GM19397 (cell line): ENCODE results near the gene VSNL1.

Source experiments
- ATAC-seq: cut with Tn5 transposase; IDR thresholded peaks from one replicate; pipeline ENCODE4 v1.9.1; 2021; ENCODE audit warnings: mild to moderate bottlenecking, moderate library complexity; ENCODE audit not compliant: unreplicated experiment

VSNL1 gene

DNA sequence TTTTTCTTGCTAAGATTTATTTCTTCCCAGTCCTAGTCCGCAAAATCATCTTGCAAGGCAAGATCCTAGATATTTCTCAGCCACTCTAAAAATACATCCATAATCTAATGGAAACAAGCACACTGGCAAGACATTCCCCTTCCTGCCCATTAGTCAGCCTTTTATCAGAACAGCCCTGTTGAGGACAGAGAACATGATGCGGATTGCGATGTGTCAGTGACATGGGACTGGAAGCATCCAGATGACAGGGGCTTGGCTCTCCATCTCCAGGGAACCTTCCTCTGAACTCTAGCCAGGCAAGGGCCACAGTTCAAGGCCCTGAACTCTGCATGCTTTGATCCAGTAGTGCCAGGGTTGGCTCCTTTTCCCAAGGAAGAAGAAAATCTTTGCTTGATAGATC lies 70.0 kb downstream of the VSNL1 start:
- no peak for ATAC-seq

DNA sequence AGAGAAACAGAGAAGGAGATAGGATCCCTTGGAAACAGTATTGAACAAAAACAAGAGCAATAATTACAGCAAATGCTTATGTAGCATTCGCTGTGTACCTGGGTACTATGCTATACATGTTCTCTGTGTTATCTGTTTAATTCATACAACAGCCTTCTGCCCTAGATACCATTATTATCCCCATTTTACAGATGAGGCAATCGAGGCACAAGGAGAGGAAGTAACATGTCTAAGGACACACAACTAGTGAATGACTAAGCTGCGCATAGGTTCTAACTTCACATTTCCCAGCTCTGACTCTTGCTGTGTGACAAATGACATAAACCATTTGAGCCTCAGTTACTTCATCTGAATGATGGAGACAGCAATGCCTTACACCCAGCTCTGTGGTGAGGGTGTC lies 70.5 kb downstream of the VSNL1 start:
- no peak for ATAC-seq

DNA sequence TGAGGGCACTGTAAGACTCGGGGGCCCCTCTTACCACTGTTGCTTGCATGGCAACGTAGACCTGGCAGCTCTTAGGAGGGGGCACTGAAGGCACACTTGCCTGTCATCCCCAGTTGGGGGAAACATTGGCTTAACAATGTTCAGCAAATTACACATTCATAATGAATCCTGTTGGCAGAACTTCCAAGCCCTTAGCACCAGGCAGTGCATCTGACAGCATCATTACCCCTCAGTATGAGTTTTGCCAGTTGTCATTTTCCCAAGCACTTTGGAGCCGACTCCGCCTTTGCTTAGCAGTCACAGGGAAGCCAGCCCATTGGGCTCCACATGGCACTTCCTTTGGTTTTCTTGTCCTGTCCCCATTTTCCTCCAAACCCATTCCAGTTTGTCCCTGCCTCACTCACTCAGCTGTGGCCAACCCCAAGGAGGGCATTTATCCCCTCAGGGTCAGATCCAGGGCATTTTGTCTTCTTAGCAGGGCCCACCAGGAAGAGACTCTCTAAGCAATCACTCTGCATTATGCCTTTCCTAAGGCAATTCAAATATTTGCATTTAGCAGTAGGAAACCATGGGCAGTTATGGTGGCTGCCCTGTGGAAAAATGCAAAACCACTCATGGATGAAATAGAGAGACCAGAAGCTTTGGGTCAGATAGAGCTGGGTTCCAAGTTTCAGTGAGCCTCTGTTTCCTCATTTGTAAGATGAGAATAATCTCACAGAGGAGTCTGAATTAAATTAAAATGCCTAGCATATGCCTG lies 73.9 kb downstream of the VSNL1 start:
- no peak for ATAC-seq

DNA sequence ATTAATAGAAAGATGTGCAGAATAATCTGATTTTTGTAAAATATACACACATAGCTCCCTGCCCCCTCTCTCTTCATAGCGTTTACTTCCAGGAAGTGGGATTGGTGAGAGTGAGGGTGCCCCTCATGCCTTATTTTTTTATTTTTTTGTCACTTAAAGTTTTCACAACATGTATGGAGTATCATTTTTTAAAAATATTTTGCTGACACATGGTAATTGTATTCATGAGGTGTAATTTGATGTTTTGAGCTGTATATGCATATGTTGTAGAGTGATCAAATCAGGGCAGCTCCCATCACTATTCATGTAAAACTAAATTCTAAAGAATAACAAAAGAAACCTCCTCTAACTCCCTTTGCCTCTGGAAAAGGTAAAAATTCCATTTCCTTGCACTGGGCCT lies 74.7 kb downstream of the VSNL1 start:
- no peak for ATAC-seq

DNA sequence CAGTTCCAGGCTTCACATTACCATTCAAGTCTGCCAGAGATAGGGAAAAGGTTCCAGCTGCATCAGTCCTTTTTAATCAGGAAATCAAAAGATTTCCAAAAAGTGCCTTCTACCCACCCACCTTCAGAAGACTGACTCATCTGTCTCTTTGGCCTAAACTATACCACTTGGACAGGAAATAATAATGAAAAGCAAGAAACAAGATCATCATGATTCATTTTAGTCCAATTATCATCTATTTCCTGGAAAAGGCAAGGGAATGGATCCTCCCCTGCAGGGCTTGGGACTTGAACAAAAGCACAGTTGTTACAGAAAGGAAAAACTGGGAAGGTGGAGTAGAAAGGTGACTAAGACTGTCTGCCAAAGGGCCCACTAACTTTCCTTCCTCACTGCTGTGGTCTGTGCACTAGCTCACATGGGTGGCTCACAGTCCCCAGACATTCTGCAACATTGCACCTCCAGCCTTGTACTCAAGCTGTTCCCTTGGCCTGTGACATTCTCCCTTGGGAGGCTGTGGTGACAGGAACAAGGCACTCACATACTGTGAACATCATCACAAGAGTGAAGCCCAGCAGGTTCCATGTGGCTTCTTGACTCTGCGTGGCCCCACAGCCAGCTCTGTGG lies 75.3 kb downstream of the VSNL1 start:
- ATAC-seq = no peak

DNA sequence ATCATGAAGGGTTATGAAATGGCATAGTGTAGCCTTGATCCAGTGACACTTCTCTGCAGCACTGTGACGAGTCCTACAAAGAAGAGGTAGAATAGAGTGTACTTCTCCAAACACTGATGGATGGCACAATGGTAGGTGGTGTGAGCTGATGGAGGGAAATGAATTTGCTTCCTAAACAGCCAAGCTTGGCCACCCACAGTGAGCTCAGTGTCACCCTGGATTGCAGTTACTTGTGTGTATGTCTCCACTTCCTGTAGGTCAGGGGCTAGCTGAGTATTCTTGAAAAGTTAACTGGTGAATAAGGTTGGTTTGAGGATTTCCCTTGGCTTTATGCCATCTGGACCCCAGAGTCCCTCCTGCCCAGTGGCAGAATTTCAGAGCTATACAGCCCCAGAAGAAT lies 75.9 kb downstream of the VSNL1 start:
- ATAC-seq = no peak

DNA sequence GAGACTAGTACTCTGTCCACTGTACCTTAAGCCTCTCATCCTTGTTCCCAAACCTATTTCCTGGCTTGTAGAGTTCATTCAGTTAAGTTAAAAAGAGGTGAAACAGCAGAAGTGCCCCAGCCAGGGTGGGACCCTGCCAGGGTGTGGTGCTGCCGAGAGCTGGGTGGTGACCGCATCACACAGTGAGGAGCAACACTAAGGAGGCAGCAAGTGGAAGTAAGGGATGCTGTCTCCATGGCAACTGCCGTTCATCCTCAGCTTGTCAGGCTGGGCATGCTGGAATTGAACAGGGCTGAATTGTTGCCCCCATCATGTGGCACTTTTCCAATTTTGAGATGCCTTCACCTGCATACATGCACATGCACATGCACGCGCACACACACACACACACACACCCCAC lies 77.0 kb downstream of the VSNL1 start:
- ATAC-seq = no peak

DNA sequence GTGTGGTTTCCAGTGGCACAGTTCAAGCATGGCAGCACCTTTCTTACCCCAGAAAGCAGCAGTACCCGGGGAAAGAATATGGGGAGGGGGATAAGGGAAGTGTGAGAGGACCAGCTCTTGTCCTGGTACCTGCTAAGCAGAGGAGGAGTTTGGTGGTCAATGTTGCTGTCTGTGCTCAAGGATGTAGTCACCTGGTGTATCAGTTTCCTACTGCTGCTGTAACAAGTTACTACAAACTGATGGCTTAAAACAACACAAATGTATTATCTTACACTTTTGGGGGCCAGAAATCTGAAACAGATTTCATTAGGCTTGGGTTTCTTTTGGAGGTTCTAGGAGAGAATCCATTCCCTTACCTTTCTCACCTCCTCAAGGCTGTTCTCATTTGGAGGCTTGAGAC lies 77.5 kb downstream of the VSNL1 start:
- ATAC-seq = no peak

DNA sequence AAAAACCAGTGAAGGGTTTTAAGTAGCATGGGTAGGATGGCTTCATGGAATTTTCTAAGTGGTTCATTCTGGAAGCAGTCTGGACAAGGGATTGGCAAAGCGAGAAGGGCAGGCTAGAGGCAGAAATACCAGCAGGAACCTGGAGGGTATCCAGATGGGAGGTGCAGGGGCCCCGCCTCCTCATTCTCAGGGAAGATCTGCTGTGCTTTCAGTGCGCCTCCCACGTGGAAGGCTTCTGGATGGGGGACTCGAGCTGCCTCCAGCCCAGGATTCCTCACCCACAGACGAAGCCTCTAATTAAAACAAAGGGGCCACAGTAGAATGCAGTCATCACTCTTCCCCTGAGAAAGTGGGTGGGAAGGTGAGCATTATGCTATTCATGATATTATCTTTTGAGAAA lies 79.8 kb downstream of the VSNL1 start:
- no peak for ATAC-seq

DNA sequence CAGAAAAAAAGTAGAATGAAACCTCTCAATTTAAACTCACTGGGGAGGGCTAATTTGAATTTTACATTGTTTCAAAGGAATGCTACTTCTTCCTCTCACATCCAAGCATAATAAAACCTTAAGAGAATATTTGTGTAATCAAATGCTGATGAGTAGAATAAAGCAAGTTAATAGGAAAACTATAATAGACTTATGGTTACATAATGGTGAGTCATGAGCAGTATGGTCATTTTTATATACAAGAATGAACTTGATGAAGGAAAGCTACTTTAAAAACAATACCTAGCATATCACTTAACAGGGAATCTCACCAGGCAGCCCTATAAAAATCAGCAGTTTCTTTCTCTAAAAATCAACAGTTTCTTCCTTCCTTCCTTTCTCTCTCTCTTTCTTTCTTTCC lies 80.3 kb downstream of the VSNL1 start:
- no peak for ATAC-seq

DNA sequence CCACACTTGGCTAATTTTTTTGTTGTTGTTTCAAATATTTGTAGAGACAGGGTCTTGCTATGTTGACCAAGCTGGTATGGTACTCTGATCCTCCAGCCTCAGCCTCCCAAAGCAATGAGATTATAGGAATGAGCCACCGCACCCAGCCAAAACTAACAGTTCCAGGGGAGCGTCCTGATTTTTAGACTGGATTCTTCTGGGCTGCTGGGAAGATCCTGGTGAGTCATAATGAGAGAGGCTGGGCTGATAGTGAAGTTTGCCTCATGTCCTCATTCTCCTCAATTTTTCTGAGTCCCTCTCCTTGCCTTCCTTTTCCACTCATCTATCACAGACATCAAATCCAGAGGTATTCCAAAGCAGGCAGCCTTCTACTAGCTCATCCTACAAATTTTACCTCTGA lies 81.3 kb downstream of the VSNL1 start:
- no peak for ATAC-seq

DNA sequence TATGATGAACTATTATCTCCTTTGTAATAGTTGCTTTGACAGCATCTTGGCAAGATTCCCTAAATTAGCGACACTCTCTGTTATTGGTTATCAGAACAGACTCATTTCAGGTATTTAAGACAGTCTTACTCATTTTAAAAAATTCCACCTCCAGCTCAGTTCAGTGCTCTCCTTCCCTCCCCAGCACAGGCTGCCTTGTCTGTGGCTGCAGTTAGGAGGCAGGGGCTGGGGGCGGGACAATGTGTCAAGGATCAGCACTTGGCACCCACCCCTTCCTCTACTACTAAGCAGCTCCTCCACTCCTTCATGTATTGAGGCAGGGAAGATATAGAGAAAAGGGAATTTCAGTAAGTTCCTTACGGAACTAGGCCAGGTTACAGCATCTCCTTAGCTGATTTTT lies 85.0 kb downstream of the VSNL1 start:
- ATAC-seq = no peak

DNA sequence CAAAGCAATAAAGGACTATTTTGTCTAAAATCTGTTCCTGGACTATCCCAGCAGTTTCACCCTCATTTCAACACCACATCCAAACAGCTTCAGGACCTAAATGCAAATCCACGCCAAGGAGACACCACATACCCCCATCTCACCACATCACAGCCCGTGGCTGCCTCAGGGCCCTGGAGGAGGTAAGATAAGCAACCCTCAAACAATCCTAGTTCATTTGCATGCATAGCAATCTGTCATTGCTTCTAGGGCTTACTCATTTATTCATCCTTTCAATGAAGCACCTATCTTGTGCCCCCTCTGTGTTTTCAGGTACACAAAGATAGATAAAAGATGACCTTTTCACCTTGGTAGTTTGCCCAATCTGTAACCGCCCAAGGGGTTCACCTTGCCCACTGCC lies 86.5 kb downstream of the VSNL1 start:
- ATAC-seq = no peak

DNA sequence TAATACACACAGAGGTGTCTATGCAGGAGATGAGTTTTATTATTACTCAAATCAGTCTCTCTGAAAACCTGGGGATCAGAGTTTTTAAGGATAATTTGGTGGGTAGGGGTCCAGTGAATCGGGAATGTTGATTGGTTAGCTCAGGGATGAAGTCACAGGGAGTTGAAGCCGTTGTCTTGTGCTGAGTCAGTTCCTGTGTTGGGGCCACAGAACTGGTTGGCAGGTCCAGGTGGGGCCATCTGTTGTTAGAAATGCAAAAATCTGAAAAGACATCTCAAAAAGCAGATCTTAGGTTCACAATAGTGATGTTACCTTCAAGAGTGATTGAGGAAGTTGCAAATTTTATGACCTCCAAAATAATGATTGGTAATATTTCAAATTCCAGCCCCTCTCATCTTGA lies 86.9 kb downstream of the VSNL1 start:
- no peak for ATAC-seq

DNA sequence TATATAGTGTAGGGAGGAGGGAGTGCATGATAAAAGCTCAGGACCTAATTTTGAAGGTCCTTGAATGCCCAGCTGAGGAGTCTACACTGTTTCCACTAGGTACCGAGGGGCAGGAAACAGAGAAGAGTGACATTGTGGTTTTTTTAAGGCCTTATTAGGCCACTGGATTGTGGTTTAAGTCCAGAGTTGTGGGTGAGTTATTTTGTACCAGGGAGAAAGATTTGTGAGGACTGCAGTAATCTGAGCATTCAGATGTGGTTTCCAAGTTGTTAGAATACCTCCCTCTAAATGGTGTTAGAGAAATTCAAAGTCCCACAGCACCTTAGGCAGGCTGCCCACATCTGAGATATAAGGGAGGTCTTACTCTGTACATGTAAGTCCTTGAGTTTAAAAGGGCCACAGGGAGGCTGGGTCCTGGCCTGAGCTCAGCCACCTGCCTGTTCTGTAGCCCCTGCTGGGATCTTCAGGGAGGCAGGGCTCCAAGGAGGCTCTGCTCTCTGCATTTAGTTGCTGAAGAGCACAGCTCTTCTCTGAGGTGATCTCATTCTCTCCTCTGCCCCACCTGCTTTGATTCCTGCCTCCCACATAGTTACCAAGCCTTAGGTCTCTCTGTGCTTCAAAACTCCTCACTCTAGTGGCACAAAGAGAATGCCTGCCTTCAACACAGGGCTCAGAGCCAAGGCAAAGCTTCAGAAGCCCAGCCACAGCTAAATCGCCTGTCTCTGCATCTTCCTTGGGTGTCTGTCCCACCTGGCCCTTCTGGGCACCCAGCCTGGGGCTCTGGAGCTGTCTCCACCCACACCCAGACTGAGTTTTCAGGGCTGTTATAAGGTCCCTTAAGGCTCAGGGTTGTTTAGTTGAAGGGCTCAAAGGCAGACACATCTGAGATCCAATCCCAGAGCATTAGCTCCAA lies 88.1 kb downstream of the VSNL1 start:
- ATAC-seq = peak; percentile 39

DNA sequence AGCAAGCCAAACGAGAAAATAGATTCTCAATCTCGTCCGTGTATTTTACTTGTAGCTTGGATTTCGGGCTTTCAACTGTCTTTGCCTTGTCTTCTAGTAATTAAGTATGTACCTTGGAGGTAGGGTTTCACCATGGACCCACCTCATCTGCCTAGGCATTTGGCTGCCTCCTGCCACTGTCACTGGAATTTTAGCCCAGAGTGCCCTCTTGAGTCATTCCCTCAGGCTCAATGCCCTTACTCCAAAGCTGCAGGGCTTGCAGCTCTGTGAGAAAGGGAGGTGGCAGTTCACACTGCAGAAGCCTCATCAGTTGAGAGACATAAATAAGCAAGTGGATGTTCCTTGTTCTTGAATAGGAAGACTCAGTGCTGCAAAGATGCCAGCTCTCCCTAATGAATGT lies 89.6 kb downstream of the VSNL1 start:
- ATAC-seq = no peak

DNA sequence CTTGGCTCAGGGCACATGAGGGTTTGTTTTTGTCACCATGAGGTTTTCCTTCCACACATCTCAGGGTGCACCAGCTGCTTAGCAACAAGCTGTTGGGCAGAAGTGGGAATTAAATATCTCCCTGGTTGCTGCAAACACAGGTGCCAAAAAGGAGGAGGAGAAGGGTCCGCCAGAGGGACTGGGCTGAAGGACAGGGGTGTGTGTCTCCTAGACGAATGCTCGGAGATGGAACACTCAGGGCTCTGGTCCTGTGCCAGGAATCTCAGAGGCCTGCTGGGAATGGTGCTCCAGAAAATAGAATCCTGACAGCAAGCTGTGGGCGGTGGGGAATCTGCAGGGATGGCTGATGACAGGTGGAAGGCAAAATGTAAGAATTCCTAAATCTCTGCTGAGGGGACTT lies 94.5 kb downstream of the VSNL1 start:
- ATAC-seq = no peak

DNA sequence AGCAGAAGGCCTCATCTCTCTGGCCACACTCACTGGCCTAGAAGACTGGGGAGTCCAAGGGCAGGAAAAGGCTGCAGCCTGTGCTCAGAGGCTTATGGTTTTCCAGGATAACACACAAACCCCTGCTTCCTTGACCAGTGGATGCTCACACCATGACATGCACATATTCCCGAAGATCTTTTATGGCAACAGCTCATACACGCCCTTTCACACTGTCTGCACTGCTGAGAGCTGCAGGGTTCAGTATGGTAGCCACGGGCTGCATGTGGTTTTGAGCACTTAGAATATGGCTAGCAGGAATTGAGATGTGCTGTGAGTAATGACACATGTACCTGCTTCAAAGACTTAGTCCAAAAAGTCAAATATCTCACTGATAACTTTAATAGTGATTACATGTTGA lies 95.8 kb downstream of the VSNL1 start:
- ATAC-seq = no peak

DNA sequence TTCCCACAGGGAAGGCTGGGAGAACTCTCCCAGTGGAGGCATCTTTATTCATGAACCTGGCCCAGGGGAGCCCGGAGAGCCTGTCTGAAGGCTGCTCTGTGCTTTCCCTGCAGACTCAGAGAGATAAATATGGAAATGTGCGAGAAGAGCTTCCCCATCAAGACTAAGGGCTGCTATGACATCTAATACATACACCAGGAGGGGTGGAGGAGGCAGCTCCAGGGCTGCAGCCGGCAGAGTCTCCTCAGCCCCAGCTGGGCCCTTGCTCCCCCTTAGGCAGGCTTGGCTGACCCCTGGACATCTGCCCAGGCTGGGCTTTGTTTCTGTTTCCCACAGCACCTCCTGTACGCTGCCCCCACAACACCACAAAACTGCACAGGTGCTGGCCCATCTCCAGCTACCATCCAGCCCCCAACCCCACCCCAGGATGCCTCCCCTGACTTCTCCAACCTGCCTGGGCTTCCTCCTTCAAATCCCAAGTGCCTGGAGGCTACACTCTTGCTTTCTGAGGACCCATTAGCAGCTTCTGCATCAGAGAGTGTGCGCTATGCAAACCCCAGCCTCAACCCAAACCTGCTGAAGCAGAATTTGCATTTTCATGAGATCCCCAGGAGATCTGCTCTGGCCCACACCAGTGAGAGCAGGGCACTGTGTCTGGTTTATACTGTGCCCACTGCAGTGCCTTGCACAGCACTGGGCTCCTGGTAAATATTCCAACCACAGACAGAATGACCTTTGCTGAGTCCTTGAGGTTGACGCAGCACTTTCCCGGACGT lies 96.8 kb downstream of the VSNL1 start:
- peak; percentile 64 for ATAC-seq

DNA sequence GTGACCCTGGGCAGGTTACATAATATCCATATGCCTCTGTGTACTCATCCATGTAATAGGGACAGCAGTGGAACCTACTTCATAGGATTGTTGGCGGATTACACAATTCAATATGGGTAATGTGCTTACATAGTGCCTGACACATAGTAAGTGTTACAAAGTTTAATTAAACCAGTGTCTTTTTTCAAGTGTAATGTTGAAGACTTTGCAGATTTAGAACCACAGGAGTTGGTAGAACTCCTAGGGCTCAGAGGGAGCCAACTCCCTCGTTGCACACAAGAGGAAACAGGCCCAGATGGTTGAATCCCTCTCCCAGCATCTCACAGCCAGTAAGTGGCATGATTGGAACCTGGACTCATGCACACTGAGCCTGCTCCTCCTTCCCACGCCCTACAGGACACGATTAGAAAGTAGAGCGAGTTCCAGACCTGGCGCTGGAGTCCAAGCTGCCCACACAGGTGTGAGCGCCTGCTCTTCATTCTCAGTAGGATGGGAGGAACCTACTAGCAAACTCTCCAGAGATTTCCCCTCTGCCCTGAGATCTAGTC lies 97.8 kb downstream of the VSNL1 start:
- ATAC-seq = no peak

DNA sequence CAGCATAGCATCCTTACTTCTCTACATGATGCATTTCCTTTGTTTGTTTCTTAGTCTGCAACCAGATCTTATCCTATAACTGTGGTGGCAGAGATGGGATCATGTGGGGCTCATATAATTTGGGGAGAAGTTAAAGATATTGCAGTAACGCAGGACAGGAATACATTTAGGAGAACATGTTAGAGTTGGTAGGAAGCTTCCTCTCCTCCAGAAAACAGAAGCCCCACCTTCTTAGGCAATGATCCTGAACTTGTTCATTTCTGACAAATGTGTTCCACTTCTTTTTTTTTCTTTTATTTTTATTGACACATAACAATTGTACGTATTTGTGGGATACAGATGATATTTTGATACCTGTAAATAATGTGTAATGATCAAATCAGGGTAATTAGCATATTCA lies 99.9 kb downstream of the VSNL1 start:
- no peak for ATAC-seq
